HepG2 (cell line): ENCODE measurements around the gene GNG7. TPM values are rescaled to one million over a fixed set of nuclear protein-coding genes. Genes with fewer than 3 reads are reported as not detected.

ENCODE experiments used
- BHLHE40 ChIP-seq: IDR thresholded peaks from 2 replicates; pipeline ENCODE4 v1.6.1; 2011; ENCODE audit warnings: low read length, improper control_type of control experiment
- E2F1 ChIP-seq: sonication (generic); formaldehyde crosslinking; IDR thresholded peaks from 2 replicates; pipeline ENCODE4 v1.5.0; 2020; ENCODE audit warnings: missing genetic modification reagents
- RXRB ChIP-seq: IDR thresholded peaks from 2 replicates; pipeline ENCODE4 v1.6.1; 2016; ENCODE audit warnings: borderline replicate concordance, missing genetic modification reagents, missing compliant biosample characterization
- SNAI1 ChIP-seq: sonication (generic); formaldehyde crosslinking; IDR thresholded peaks from 2 replicates; pipeline ENCODE4 v1.5.0; 2020; ENCODE audit warnings: mild to moderate bottlenecking, missing genetic modification reagents, borderline replicate concordance
- STAT5B ChIP-seq: sonication (generic); formaldehyde crosslinking; IDR thresholded peaks from 2 replicates; pipeline ENCODE4 v1.4.0; 2020; ENCODE audit warnings: missing genetic modification reagents
- TAF1 ChIP-seq: sonication (generic); formaldehyde crosslinking; IDR thresholded peaks from 2 replicates; pipeline ENCODE4 v1.4.0; 2020; ENCODE audit warnings: missing genetic modification reagents
- ZBTB46 ChIP-seq: sonication (generic); formaldehyde crosslinking; IDR thresholded peaks from 2 replicates; pipeline ENCODE4 v1.4.0; 2020; ENCODE audit warnings: mild to moderate bottlenecking, missing genetic modification reagents, borderline replicate concordance
- ZNF121 ChIP-seq: sonication (generic); formaldehyde crosslinking; IDR thresholded peaks from 2 replicates; pipeline ENCODE4 v1.5.0; 2020; ENCODE audit warnings: mild to moderate bottlenecking, missing genetic modification reagents
- ZNF333 ChIP-seq: sonication (generic); formaldehyde crosslinking; IDR thresholded peaks from 2 replicates; pipeline ENCODE4 v1.4.0; 2020; ENCODE audit warnings: mild to moderate bottlenecking, missing genetic modification reagents, borderline replicate concordance
- ZNF451 ChIP-seq: sonication (generic); formaldehyde crosslinking; IDR thresholded peaks from 2 replicates; pipeline ENCODE4 v1.5.0; 2020; ENCODE audit warnings: mild to moderate bottlenecking, missing genetic modification reagents
- ZNF510 ChIP-seq: sonication (generic); formaldehyde crosslinking; IDR thresholded peaks from 2 replicates; pipeline ENCODE4 v1.4.0; 2020; ENCODE audit warnings: low read depth, mild to moderate bottlenecking, missing genetic modification reagents
- polyA plus RNA-seq, 8 experiments: library from polyadenylated mRNA; depleted of rRNA in 3 of 8; stranded (reverse) in 7 of 8; unstranded in 1 of 8; fragments of >200 nt; fragmentation: Illumina TruSeq in 4 of 8; extraction: Trizol in 4 of 8; gene quantifications; 2 replicates each; pipeline versions ENCODE4 v1.2.1 to v1.2.3, GENCODE V29; 2011 to 2016; ENCODE audit warnings: low read depth in 4 of 8, missing spikeins in 1 of 8, mixed read lengths in 1 of 8; ENCODE audit not compliant: insufficient read depth in 1 of 8
- total RNA-seq, 5 experiments: library from RNA; depleted of rRNA; stranded (reverse); fragments of >200 nt; fragmentation: Illumina TruSeq; extraction: Trizol; gene quantifications; 2 replicates each; pipeline ENCODE4 v1.2.3, GENCODE V29; 2016; ENCODE audit warnings: low read depth in 1 of 5

Gene GNG7
- total and polyA plus RNA-seq, 2 of the 13 experiments (the other 11 are each of a cell fraction or from before 2014, with no cell fraction given), result 1.4 to 3.3 TPM

- no peak for TF ChIP-seq ZBTB46 (CRISPR knock-in tag)
- peak; percentile 24; the same call in 1 of the 2 replicates for TF ChIP-seq BHLHE40
- no peak for TF ChIP-seq E2F1
- peak; percentile 38; the same call in 1 of the 2 replicates for TF ChIP-seq TAF1 (CRISPR knock-in tag)
- no peak for TF ChIP-seq STAT5B (CRISPR knock-in tag)
- 0 out of 2 replicates have a peak, but pooled peaks have one; percentile 15 for TF ChIP-seq RXRB
- TF ChIP-seq ZNF510 (CRISPR knock-in tag), result no peak
- no peak for TF ChIP-seq ZNF333 (CRISPR knock-in tag)
- TF ChIP-seq ZNF451 (CRISPR knock-in tag), result no peak
- no peak for TF ChIP-seq SNAI1 (CRISPR knock-in tag)
- no peak for TF ChIP-seq ZNF121 (CRISPR knock-in tag)
- TF ChIP-seq, all 625 proteins: peak for 100
Observed at GRCh38 chr19:2524840-2525723, 177.4 kb downstream of the GNG7 start (continued).
